HG03159 (cell line): ENCODE measurements around the gene GNAQ.

Source experiments
- ATAC-seq: cut with Tn5 transposase; IDR thresholded peaks from one replicate; pipeline ENCODE4 v1.9.1; 2021; ENCODE audit warnings: mild to moderate bottlenecking, moderate library complexity; ENCODE audit not compliant: unreplicated experiment

Gene GNAQ

GRCh38 chr9:78005231-78006002 is 26.2 kb downstream of the GNAQ start:
- no peak for ATAC-seq

- no peak for ATAC-seq
These were observed 27.0 kb downstream of the GNAQ start for GRCh38 chr9:78004478-78005229.

- ATAC-seq: no peak
These were observed 27.9 kb downstream of the GNAQ start for GRCh38 chr9:78003730-78004129.

- no peak for ATAC-seq
These were observed 29.5 kb downstream of the GNAQ start for GRCh38 chr9:78001946-78002731.

- no peak for ATAC-seq
These were observed 31.4 kb downstream of the GNAQ start for GRCh38 chr9:78000221-78000620.

DNA sequence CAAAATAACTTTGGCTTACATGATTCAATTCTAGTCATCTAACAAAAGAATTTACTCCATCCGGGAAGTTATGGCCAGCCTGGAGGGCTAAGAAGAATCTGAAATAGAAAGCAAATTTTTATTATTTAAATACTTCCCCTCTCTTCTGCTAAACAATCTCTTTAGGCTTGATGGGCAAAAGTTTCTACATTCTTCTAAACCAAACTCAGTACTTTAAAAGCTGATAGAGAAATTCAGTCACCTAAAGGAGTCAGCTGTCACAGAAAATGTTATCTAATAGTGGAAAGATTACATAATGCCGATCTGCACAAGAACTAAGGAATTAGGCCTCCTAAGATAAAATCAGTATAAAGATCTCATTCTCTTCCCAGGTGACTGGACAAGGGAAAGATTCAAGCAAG is 32.4 kb downstream of the GNAQ start:
- no peak for ATAC-seq

GRCh38 chr9:77997611-77998284 is 33.9 kb downstream of the GNAQ start:
- ATAC-seq: no peak

- no peak for ATAC-seq
These were observed 34.9 kb downstream of the GNAQ start for GRCh38 chr9:77996696-77997095.

DNA sequence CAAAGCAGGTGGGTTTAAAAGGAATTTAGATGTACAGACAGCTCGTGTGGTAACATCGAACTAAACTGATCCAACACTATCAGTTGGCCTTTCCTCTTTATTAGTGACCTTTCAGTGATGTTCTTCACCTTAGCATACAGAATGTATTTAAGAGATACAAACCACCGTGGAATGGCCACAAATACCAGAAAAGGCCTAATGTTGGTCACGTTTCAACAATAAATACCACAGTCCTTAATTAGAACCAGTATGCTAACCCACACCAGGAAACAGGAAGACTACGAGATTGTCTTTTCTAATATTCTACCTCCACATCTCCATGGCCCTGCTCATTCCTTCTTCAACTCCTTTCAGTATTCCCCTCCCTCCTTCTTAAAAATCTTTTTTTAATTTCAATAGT is 40.4 kb downstream of the GNAQ start:
- ATAC-seq: no peak

DNA sequence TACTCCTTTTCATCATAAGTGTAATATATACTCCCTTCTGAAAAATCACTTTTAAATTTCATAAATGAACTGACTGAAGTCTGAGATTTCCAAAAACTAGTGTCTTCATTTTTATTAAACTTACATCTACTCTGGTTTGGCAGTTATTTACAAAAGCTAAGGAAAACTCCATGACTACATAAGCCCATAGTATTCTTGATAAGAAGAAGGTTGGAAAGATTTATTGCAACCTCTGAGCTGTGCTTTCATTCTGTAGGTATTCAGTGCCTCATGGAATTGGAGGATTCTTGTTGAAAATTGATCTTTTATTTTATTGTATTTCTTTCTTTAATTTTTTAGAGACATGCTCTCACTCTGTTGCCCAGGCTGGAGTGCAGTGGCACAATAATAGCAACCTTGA is 41.7 kb downstream of the GNAQ start:
- no peak for ATAC-seq

GRCh38 chr9:77989458-77989857 is 42.2 kb downstream of the GNAQ start:
- no peak for ATAC-seq

GRCh38 chr9:77988630-77989029 is 43.0 kb downstream of the GNAQ start:
- ATAC-seq: no peak

GRCh38 chr9:77987880-77988525 is 43.6 kb downstream of the GNAQ start:
- no peak for ATAC-seq

DNA sequence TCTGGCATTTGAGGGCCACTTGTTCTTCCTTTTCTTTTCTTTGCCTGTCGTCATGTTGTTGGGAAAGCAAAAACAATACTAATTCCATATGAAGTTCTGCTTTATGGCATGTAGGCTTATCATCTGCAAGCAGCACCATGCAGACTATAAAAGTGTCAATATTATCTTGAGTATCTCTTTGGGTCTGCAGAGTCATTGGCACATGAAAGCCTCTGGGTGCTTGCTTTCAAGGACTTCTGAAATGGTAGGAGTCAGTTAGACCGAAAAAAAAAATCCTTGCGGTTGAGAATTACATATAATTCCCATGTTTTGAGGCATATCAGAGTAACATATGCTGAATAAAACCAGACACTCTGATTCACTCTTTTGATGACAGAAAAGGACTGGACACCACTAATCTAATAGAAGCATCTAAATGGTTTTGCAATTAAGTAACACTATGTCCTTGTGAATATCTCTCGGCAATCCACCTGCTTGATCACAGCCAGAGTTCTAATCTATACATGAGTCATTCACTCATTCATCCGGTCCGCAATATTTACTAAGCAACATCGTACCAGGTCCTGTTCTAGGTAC is 44.4 kb downstream of the GNAQ start:
- no peak for ATAC-seq

DNA sequence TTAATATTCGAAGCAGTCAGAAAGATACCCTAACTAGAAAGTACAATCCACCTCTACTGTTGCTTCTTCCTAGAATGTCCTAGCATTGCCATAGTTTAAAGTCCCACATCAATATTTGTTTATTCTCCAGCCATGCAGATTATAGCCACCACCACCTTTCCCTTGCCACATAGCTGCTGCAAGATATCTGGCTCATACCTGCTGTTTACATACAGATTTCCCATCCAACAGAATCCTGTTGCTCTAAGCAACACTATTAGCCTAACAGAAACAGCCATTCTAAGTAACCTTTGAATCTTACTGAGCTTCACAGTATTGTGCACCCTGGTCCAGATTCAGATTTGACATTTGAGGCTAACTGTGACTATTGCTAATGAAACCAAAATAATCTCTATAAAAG is 45.6 kb downstream of the GNAQ start:
- ATAC-seq: no peak

DNA sequence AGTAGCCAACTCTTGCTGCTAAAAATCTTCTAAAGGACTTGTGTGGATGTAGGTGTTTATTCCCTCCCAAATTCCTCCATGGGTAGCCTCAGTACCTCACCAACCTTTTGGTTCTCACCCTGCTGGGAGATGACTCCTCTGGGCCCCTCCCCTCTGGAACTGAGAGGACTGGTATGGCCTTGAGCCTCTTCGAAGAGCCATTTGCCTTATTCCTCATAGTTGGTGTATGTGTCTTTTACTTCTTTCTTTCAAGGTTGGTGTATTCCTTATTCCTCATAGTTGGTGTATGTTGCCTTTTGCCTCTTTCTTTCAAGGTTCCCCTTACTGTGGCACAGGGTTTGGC is 48.3 kb downstream of the GNAQ start:
- no peak for ATAC-seq

GRCh38 chr9:77982581-77983319 is 48.9 kb downstream of the GNAQ start:
- ATAC-seq: no peak

DNA sequence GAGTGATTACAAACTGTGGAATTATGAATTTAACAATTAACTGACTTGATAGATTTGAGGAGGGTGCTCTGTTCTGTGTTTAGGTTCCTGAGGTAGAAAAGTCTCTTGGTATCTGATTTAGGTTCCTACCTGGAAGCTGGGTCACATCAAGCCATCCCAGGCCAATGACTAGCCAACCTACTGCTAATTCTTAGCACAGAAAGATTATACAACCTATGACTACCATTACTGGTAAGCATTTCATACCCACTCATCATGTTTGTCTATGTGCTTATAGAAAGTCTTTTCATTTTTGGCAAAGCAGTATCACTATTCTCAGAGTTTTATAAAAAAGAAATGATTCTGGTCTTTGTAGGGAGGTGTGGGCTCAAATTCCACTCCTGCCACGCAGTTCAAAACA is 49.7 kb downstream of the GNAQ start:
- no peak for ATAC-seq

GRCh38 chr9:77981332-77981731 is 50.3 kb downstream of the GNAQ start:
- no peak for ATAC-seq

DNA sequence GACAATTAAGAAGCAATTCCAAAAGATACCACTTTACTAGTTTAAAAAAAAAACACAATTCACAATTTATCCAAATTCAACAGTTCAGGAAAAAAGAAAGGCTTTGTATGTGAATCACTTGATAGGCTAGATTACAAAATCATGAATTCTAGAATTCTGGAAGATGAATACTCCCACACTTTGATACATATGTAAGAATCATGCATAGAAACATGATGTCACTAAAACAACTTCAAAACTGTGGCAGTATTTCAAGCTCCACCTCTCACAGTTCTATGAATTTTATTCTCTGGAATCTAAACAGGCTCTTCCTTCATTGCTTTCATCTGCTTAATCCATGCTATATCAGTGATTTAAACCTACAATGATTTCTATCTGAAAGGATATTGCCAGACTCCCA is 51.0 kb downstream of the GNAQ start:
- ATAC-seq: no peak
